Activated naive CD4-positive, alpha-beta T cell treated with anti-CD3 and anti-CD28 coated beads, Interleukin-2, amount 50 U/mL, for 16 hours (primary cell): ENCODE data around the gene SLC24A4.

ENCODE experiments used
- DNase-seq: peaks from one replicate; pipeline ENCODE4 v3.0.0-alpha.2; 2020

Gene SLC24A4

GRCh38 chr14:92484132-92484823 lies 161.3 kb downstream of the SLC24A4 start:
- no peak for DNase-seq

- no peak for DNase-seq
These were observed 163.9 kb downstream of the SLC24A4 start for GRCh38 chr14:92486881-92487280.

- no peak for DNase-seq
These were observed 164.7 kb downstream of the SLC24A4 start for GRCh38 chr14:92487513-92488133.

DNA sequence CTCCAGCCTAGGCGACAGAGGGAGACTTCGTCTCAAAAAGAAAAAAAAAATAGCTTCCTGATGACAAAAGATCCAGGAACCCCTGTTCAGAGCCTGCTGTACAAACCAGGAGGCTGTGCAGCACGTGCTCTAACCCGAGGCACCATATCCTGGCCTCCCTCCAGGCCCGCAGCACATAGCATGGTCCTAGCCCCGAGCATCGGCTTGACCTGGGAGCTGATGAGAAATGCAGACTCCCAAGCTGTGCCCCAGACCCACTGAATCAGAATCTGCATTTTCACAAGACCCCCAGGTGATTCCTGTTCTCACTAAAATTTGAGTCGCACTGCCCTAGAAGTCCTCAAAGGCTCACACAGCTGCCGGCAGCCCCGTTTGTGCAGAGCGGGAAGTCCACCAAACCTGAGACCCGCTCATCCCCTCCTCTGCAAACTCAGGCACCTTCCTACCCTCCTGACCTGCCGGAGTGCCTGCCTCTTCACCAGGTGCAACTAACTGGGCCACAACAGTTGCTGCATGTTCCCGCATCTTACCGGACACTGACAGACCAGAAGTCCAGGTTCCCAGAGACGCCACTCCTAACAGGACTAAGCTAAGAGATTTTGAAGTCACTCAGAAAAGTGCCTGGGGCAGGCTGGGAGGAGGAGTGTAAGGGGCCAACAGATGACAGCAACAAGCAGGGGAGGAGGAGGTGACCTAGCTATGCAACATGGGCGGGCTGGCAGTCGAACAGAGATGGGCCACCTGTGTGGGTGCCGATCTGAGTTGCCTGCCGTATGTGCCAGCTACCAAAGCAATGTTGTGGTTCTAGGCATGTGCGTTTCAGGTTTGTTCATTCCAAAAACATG lies 166.7 kb downstream of the SLC24A4 start:
- DNase-seq = no peak

GRCh38 chr14:92490239-92490959 lies 167.4 kb downstream of the SLC24A4 start:
- DNase-seq = no peak

DNA sequence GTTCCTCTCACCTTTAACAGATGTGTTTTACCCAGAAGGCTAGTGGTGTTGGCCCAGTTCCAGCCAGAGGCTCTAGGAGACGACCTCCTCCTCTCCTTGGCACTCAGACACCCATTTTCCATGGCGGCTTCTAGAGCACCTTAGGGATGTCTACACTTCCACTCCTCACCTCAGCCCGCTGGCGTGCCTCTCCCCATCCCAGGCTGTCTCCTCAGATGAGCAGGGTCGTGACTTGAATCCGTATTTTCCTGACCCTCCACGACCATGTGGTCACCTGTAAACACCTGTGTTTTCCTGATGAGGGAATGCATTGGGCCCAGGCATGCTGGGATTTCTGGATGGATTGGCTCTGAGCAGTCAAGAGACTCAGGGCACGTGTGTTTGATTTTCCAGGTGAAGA lies 168.8 kb downstream of the SLC24A4 start:
- no peak for DNase-seq

DNA sequence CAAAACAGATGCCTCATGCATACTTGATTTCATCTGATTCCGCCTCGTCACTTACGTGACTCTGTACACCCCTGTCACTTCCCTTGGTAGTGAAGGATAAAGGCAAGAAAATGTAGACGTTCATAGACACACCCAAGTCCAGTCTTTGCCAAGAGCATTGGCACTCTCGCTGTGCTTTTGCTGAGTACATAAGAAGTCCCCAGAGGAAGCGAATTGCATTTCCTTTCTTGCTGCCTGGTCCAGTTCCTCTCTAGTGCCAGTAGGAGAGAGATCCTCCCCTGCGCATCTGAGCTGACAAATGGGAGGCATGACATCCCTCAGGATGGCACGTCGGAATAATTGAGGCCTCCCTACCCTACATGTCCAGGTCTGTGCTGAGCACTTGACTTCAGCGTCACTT lies 169.3 kb downstream of the SLC24A4 start:
- DNase-seq = no peak

GRCh38 chr14:92493024-92493423 lies 170.1 kb downstream of the SLC24A4 start:
- DNase-seq = no peak

- no peak for DNase-seq
These were observed 170.5 kb downstream of the SLC24A4 start for GRCh38 chr14:92493492-92493891.

DNA sequence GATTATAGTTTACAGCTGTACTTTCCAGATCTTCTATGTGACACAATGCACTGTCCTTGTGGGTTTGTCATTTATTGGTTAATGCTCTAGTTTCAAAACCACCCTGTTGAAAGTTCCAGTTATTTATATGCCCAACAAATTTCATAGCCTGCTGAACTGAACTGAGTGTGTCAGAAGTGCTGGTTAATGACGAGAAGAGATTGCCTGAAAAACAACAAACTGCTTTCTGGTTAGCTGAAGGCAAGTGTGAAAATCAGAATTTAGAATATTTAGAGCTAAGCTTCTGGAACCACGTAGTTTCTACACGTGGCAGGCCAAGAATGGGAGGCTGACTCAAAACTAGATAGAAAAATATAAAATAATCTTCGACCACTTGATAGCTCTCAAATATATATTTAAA lies 171.5 kb downstream of the SLC24A4 start:
- no peak for DNase-seq

- DNase-seq = no peak
These were observed 172.1 kb downstream of the SLC24A4 start for GRCh38 chr14:92495027-92495426.

DNA sequence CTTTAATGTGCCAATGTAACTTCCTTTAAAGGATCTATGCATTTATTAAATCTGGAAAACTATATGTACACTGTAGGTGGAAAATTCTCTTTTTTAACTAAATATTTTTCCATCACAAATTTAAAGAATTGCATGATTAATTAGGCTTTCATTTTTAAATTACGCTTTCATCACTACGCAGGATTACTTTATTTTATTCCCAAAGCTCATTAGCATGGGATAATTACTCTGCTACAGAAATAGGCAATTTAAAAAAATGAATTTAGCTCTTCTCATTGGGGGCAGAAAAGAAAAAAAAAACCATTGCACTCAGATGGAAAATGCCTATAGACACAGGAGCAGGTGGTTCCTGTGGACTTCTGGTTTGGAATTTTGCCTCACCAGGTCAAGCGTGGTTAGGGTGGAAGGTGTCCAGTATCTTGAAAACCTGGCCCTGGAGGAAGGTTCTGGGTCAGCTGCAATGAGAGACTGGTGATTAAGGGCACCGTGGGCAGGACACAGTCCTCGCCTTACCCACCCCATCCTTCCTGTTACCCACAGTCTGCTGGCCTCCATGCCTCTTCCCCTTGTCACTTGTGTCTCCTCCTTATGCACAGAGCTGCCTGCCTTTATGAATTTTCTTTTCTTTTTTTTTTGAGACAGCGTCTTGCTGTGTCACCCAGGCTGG lies 173.4 kb downstream of the SLC24A4 start:
- no peak for DNase-seq

DNA sequence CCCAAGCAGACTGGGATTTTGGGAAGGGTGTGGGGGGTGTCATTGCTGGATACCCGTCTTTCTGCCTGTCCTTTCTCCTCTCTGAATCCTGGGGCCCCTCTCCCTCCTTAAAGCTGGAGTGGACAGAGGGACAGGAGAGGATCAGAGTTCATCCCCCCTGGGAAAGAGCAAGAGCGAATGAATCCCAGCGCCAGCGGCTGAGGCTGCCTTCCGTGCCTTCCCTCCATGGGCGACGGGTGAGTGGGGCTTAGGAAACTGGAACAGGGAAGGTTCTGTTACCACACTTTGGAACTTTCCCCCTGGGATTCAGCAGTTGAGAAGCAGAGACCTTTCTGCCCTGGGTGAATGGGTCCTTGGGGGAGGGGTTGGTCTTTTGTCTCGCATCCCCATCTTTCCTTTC lies 174.4 kb downstream of the SLC24A4 start:
- no peak for DNase-seq

DNA sequence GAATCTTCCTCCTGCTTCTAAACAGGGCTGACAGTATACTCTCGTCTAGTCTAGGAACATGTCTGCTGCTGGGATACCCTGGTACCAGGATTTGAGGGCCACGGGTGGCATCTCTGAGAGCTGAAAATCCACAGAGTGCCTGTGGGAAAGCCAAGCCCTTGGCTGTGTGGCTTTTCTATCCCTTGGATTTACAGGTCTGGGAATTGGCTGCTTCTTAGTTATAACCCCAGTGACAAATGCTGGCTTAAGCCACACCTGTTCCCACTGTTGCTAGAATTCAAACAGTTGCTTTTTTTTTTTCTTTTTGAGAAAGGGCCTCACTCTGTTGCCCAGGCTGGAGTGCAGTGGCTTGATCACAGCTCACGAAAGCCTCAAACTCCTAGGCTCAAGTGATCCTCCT lies 176.3 kb downstream of the SLC24A4 start:
- DNase-seq = no peak

- no peak for DNase-seq
These were observed 177.6 kb downstream of the SLC24A4 start for GRCh38 chr14:92500491-92500941.

DNA sequence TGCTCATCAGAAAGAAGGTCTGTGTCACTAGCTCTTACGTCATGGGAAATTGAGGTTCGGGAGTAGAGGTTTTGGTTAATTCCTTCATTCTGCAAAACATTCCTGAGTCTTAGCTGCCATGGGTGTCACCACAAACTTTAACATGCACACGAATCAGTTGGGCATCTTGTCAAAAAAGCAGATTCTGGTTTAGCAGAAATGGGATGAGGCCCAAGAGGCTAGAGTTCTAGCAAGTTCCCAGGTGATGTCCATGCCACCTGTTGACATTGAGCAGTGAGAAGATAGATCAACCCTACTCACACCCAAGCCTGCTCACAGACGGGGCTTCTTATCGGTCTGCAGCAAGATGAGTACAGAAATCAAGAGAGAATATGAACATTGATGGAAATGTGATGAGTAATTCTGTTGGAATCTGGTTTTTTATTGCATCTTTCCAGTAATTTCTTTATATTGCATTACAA lies 179.0 kb downstream of the SLC24A4 start:
- DNase-seq = no peak

DNA sequence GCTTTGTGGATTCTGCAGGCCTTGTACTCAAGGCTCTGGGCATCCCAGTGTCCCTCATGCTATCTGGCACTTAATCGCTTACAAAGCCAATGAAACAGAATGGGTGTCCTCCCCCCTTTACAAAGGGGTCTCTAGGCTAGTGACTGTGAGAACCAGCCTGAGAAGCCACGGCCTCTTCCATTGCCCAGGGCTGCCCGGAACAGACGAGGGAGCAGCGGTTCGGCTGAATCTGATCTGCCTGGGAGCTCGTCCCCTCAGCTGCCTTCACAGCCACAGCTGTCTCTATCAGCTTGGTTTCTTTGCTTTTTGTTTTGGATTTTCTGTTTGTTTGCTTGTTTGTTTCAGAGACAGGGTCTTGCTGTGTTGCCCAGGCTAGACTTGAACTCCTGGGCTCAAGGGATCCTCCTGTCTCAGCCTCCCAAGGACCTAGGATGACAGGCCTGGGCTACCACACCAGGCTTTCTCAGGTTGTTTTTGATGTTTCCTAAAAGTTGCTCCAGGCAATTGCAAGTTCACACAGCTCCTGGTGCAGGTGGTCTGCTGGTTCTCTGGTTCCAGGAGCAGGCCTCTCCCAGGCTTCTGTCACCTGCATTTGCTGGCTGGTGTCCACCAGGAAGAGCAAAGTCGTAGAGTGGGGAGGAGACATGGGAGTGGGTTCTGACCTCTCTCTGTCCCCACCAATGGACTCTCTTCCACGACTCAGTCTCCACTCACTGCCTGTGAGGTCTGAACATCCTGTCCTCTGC lies 179.7 kb downstream of the SLC24A4 start:
- no peak for DNase-seq

GRCh38 chr14:92503756-92504491 lies 181.0 kb downstream of the SLC24A4 start:
- no peak for DNase-seq

DNA sequence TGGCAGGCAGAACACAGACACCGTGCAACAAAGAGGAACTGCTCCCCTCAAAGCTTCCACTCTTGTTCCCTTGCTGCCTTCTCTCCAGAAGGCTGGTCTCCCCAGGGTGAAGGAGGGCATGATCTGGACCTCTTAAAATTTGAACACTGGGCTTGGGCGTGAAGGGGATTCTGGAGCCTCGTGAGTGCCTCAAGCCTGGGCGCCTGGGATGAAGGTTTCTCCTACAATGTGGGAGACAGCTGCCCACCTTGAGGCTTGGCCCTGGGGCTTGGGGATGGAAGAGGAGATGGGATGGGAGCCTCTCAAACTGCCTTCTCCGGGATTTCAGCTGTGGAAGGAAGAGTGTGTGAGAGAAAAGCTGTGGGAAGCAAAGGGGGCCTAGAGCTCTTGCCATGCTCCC lies 182.9 kb downstream of the SLC24A4 start:
- no peak for DNase-seq

GRCh38 chr14:92506231-92506630 lies 183.3 kb downstream of the SLC24A4 start:
- no peak for DNase-seq

GRCh38 chr14:92507174-92507768 lies 184.3 kb downstream of the SLC24A4 start:
- no peak for DNase-seq
